Liver (tissue), 9 donors: ENCODE results near the gene SHFL. TPM values are rescaled to one million over a fixed set of nuclear protein-coding genes. Genes with fewer than 3 reads are reported as not detected.
A peak's percentile ranks its signal among the peaks of the same experiment; 100 is the strongest.

Experiments used
- DNase-seq: peaks from one replicate; pipeline ENCODE4 v3.0.0-alpha.2; 2017; ENCODE audit warnings: low spot score
- H3K27ac ChIP-seq, 2 donors: one replicate each; pipeline ENCODE4 v1.7.0; 2013; ENCODE audit warnings: inconsistent platforms in 2 of 2, low read length in 2 of 2, control low read depth in 1 of 2, low read depth in 1 of 2, mild to moderate bottlenecking in 1 of 2
- H3K27me3 ChIP-seq, 4 donors: one replicate each; pipeline versions ENCODE4 v1.6.1 to v1.7.0; 2013; ENCODE audit warnings: low read length in 3 of 4, inconsistent platforms in 1 of 4, mild to moderate bottlenecking in 1 of 4, moderate library complexity in 1 of 4; ENCODE audit not compliant: control insufficient read depth in 4 of 4, insufficient read depth in 4 of 4
- H3K36me3 ChIP-seq, 4 donors: one replicate each; pipeline versions ENCODE4 v1.6.1 to v1.7.0; 2013; ENCODE audit warnings: low read length in 3 of 4, mild to moderate bottlenecking in 3 of 4, low read depth in 1 of 4, moderate library complexity in 1 of 4; ENCODE audit not compliant: control insufficient read depth in 4 of 4, insufficient read depth in 3 of 4
- H3K4me1 ChIP-seq, 4 donors: one replicate each; pipeline versions ENCODE4 v1.6.1 to v1.7.0; 2013; ENCODE audit warnings: low read length in 3 of 4, mild to moderate bottlenecking in 3 of 4, moderate library complexity in 1 of 4; ENCODE audit not compliant: control insufficient read depth in 4 of 4, insufficient read depth in 4 of 4
- H3K4me3 ChIP-seq, 3 donors: one replicate each; pipeline versions ENCODE4 v1.6.1 to v1.7.0; 2013; ENCODE audit warnings: low read length in 3 of 3, control low read depth in 1 of 3, low read depth in 1 of 3, mild to moderate bottlenecking in 1 of 3
- H3K9ac ChIP-seq, 2 donors: one replicate each; pipeline ENCODE4 v1.7.0; 2013; ENCODE audit warnings: low read length in 2 of 2, mild to moderate bottlenecking in 2 of 2, moderate library complexity in 2 of 2, control low read depth in 1 of 2, low read depth in 1 of 2
- H3K9me3 ChIP-seq, 4 donors: one replicate each; pipeline versions ENCODE4 v1.6.1 to v1.7.0; 2013; ENCODE audit warnings: low read length in 3 of 4; ENCODE audit not compliant: control insufficient read depth in 4 of 4
- ATF3 ChIP-seq: IDR thresholded peaks from 2 replicates; pipeline ENCODE4 v1.6.1; 2016; ENCODE audit warnings: antibody characterized with exemption
- CTCF ChIP-seq: fragments of 150-350 bp; IDR thresholded peaks from 2 replicates; pipeline ENCODE4 v1.5.1; 2017; ENCODE audit warnings: improper control_type of control experiment, low read depth, low read length; ENCODE audit not compliant: missing input control
- FOXA1 ChIP-seq: IDR thresholded peaks from 2 replicates; pipeline ENCODE4 v1.6.1; 2016; ENCODE audit warnings: antibody characterized with exemption
- FOXA2 ChIP-seq: IDR thresholded peaks from 2 replicates; pipeline ENCODE4 v1.6.1; 2016; ENCODE audit warnings: antibody characterized with exemption
- HNF4A ChIP-seq, 2 donors: conservative IDR thresholded peaks; 2 replicates each; pipeline ENCODE4 v1.6.1; 2016; ENCODE audit warnings: antibody characterized with exemption in 2 of 2, mild to moderate bottlenecking in 2 of 2
- HNF4G ChIP-seq: IDR thresholded peaks from 2 replicates; pipeline ENCODE4 v1.6.1; 2016; ENCODE audit warnings: antibody characterized with exemption
- JUND ChIP-seq, 2 donors: IDR thresholded peaks; 2 replicates each; pipeline ENCODE4 v1.6.1; 2016; ENCODE audit warnings: antibody characterized with exemption in 2 of 2
- MAX ChIP-seq: IDR thresholded peaks from 2 replicates; pipeline ENCODE4 v1.6.1; 2016; ENCODE audit warnings: antibody characterized with exemption
- RAD21 ChIP-seq, 2 donors: IDR thresholded peaks; 2 replicates each; pipeline ENCODE4 v1.6.1; 2016; ENCODE audit warnings: antibody characterized with exemption in 2 of 2, mild to moderate bottlenecking in 2 of 2
- REST ChIP-seq: IDR thresholded peaks from 2 replicates; pipeline ENCODE4 v1.6.1; 2016; ENCODE audit warnings: antibody characterized with exemption, mild to moderate bottlenecking
- RXRA ChIP-seq, 2 donors: IDR thresholded peaks; 2 replicates each; pipeline ENCODE4 v1.6.1; 2017 to 2018; ENCODE audit warnings: antibody characterized with exemption in 2 of 2, mild to moderate bottlenecking in 1 of 2
- SP1 ChIP-seq: IDR thresholded peaks from 2 replicates; pipeline ENCODE4 v1.6.1; 2018; ENCODE audit warnings: antibody characterized with exemption, mild to moderate bottlenecking
- TAF1 ChIP-seq: conservative IDR thresholded peaks from 2 replicates; pipeline ENCODE4 v1.6.1; 2016; ENCODE audit warnings: antibody characterized with exemption, mild to moderate bottlenecking
- YY1 ChIP-seq: IDR thresholded peaks from 2 replicates; pipeline ENCODE4 v1.6.1; 2016; ENCODE audit warnings: antibody characterized with exemption, mild to moderate bottlenecking
- WGBS: extraction: QIAGEN DNeasy Blood & Tissue Kit; methylation state at CpG from one replicate; pipeline ENCODE4 v1.1.7; 2013; 5-methylcytosine and 5-hydroxymethylcytosine counted together
- polyA plus RNA-seq, 2 donors: library from polyadenylated mRNA; stranded (reverse) in 1 of 2; unstranded in 1 of 2; fragments of 200-250 nt in 1 of 2; fragments of >200 nt in 1 of 2; fragmentation: Nextera tagmentation in 1 of 2; extraction: Ambion mirVana in 1 of 2; gene quantifications; one replicate each; pipeline versions ENCODE4 v1.2.1 to v1.2.3, GENCODE V29; 2013 to 2015
- total RNA-seq, 2 donors: library from RNA; depleted of rRNA; stranded (reverse); fragments of >200 nt; gene quantifications; one replicate each; pipeline ENCODE4 v1.2.3, GENCODE V29; 2014
- donor health status: healthy.
- donor health status: healthy.
- donor health status: healthy.
- donor health status: healthy.
- donor health status: healthy.

Gene SHFL
- total and polyA plus RNA-seq, 4 donors: 13.1 to 104 (median 84.7) TPM

GRCh38 chr19:10086591-10087192 is 575 bp downstream of the SHFL start (continued):
- peak in 1 of 2 donors; percentile 26 for TF ChIP-seq JUND (IDR thresholded peaks at IDR 0.05)
- TF ChIP-seq REST: no peak
- peak; percentile 11 for TF ChIP-seq FOXA2
- TF ChIP-seq MAX: peak; percentile 83

GRCh38 chr19:10087296-10088061 is 1.4 kb downstream of the SHFL start:
- TF ChIP-seq TAF1: no peak
- TF ChIP-seq RAD21 (IDR thresholded peaks at IDR 0.05): no peak
- TF ChIP-seq HNF4G: no peak
- TF ChIP-seq HNF4A (conservative IDR thresholded peaks at IDR 0.05): no peak
- no peak for TF ChIP-seq SP1
- no peak for TF ChIP-seq CTCF
- no peak for TF ChIP-seq MAX
- no peak for TF ChIP-seq ATF3
- no peak for TF ChIP-seq RXRA (IDR thresholded peaks at IDR 0.05)
- TF ChIP-seq JUND (IDR thresholded peaks at IDR 0.05): no peak
- no peak for TF ChIP-seq FOXA2
- TF ChIP-seq FOXA1: no peak
- TF ChIP-seq YY1: no peak
- Histone ChIP-seq H3K4me1 (peaks cover 16 to 51% (median 40%) of the 10 kb centered on the region in 4 donors), H3K9ac (no peak overlapping the region), H3K27ac (peak overlapping the region; percentile 95 to 97), H3K36me3 (peaks cover 8 to 22% (median 14%) of the 10 kb centered on the region in 4 donors), H3K9me3 (no peaks in the 10 kb centered on the region), H3K27me3 (no peaks in the 10 kb centered on the region), H3K4me3 (peak overlapping the region; percentile 72 to 87 (median 83))
- 79% methylated on average over 18 of the region's 18 CpGs for WGBS
- DNase-seq: no peak
